Measurements from ENCODE around the gene TNRC6C. TPM values are rescaled to one million over a fixed set of nuclear protein-coding genes. Genes with fewer than 3 reads are reported as not detected.

Gene TNRC6C
- total and polyA plus RNA-seq, 7 donors = 1.2 to 22.4 (median 11.4) TPM

GRCh38 chr17:77943971-77944370 lies 14.5 kb upstream of the TNRC6C start:
- Histone ChIP-seq H3K4me1 (no peaks in the 10 kb centered on the region), H3K4me3 (no peak overlapping the region), H3K27ac (no peak overlapping the region), H3K36me3 (ENCODE audit: insufficient read depth in 1 of 2, low read depth in 1 of 2) (no peaks in the 10 kb centered on the region), H3K27me3 (ENCODE audit: insufficient read depth in 3 of 3, low read length in 2 of 3) (no peaks in the 10 kb centered on the region), H3K9me3 (no peaks in the 10 kb centered on the region)
- TF ChIP-seq CTCF (IDR thresholded peaks at IDR 0.05) = no peak
- intact Hi-C loops (cut with DNase I) = no loop called here
- DNase-seq (no peak), ATAC-seq (no peak)
- WGBS, 3 donors = 64 to 79% (median 73%) methylated on average over 5 of the region's 5 CpGs

- WGBS, 3 donors = 67 to 77% (median 71%) methylated on average over 12 of the region's 12 CpGs
- DNase-seq (no peak), ATAC-seq (peak in 1 of 4 donors; percentile 19)
- Histone ChIP-seq H3K9me3 (no peaks in the 10 kb centered on the region), H3K4me1 (no peaks in the 10 kb centered on the region), H3K27me3 (ENCODE audit: insufficient read depth in 3 of 3, low read length in 2 of 3) (no peaks in the 10 kb centered on the region), H3K4me3 (no peak overlapping the region), H3K36me3 (ENCODE audit: insufficient read depth in 1 of 2, low read depth in 1 of 2) (no peaks in the 10 kb centered on the region), H3K27ac (no peak overlapping the region)
- intact Hi-C loops (cut with DNase I) = no loop called here
- no peak for TF ChIP-seq CTCF (IDR thresholded peaks at IDR 0.05)
Measured at GRCh38 chr17:77944390-77945222, 13.9 kb upstream of the TNRC6C start.

- H3K27me3 ChIP-seq (ENCODE audit: insufficient read depth in 3 of 3, low read length in 2 of 3) = no peaks in the 10 kb centered on the region
- H3K9me3 ChIP-seq = no peaks in the 10 kb centered on the region
- DNase-seq = no peak
- H3K4me1 ChIP-seq = no peaks in the 10 kb centered on the region
- intact Hi-C loops (cut with DNase I) = no loop called here
- no peak for ATAC-seq
- H3K36me3 ChIP-seq (ENCODE audit: insufficient read depth in 1 of 2, low read depth in 1 of 2) = no peaks in the 10 kb centered on the region
- H3K27ac ChIP-seq = no peak overlapping the region
- TF ChIP-seq CTCF (IDR thresholded peaks at IDR 0.05) = no peak
- WGBS, 3 donors = 89 to 92% (median 91%) methylated on average over 6 of the region's 6 CpGs
- H3K4me3 ChIP-seq = no peak overlapping the region
Measured at GRCh38 chr17:77946900-77947645, 11.4 kb upstream of the TNRC6C start.

GRCh38 chr17:77948690-77949114 lies 9.8 kb upstream of the TNRC6C start:
- Histone ChIP-seq H3K36me3 (ENCODE audit: insufficient read depth in 1 of 2, low read depth in 1 of 2) (no peaks in the 10 kb centered on the region), H3K27ac (no peak overlapping the region), H3K27me3 (ENCODE audit: insufficient read depth in 3 of 3, low read length in 2 of 3) (peaks cover 0 to 3% (median 0%) of the 10 kb centered on the region in 3 donors), H3K9me3 (no peaks in the 10 kb centered on the region), H3K4me3 (no peak overlapping the region), H3K4me1 (no peaks in the 10 kb centered on the region)
- no peak for DNase-seq
- peak; percentile 78 to 92 (median 90) for ATAC-seq
- 12 to 13% (median 12%) methylated on average over 3 of the region's 3 CpGs for WGBS, 3 donors
- intact Hi-C loops (cut with DNase I) = no loop called here
- TF ChIP-seq CTCF (IDR thresholded peaks at IDR 0.05) = no peak

Measured in psoas muscle (tissue), 8 donors.